ENCODE measurements around the gene LRG1. TPM values are rescaled to one million over a fixed set of nuclear protein-coding genes. Genes with fewer than 3 reads are reported as not detected.

The LRG1 gene
- total and polyA plus RNA-seq, 2 of the 13 experiments (the other 11 are each of a cell fraction or from before 2014, with no cell fraction given): 12.0 to 39.3 TPM

DNA sequence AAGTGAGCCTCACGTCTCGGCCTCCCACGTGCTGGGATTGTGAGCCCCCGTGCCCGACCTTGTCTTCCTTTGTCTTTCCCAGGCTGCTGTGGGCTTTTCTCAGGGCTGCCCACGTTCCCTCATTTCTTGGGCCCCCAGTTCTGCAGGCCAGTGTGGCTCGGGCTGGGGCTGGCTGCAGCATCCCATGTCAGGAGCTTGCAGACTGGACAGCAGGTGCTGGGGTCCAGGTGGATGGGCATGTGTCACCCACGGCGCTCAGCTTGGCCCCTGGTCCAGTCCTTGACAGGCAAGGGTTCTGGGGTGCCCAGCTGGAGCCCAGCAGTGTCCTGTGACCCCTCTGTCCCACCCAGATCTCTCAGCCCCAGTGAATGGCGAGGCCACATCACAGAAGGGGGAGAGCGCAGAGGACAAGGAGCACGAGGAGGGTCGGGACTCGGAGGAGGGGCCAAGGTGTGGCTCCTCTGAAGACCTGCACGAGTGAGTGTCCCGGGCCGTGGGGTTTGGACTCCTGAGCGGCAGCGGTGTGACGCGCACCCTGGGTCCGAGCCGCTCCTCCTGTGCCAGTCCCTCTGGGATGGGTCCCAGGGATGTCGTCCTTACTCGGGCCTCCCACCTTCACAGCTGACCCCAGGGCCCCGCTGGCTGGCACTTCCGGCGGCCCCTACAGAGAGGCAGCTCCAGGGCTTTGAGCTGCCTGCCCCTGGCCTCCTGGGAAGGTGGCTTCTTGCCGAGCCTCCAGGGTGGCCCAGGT, 38.8 kb downstream of the LRG1 start:
- peaks cover 12 to 36% of the 10 kb centered on the region in 2 experiments; a peak in 4 of 5 replicates for H3K36me3 ChIP-seq (replicated peaks in 1 of 2; ENCODE audit: control insufficient read depth in 1 of 2, insufficient read depth in 2 of 2, low read length in 2 of 2)
- no peak overlapping the region for H3K4me2 ChIP-seq (ENCODE audit: low read depth, low read length)
- POLR2A ChIA-PET: interaction anchor here (0.6 kb wide), 1 partner anchor 46 kb away, joined by 3 read pairs; no protein-coding TSS in a partner anchor
- no peaks in the 10 kb centered on the region for H3K79me2 ChIP-seq (ENCODE audit: insufficient read depth, low read length)
- no peaks in the 10 kb centered on the region for H4K20me1 ChIP-seq (ENCODE audit: insufficient read depth, low read length)
- no peaks in the 10 kb centered on the region for H3K9me3 ChIP-seq (ENCODE audit: low read length)
- CTCF ChIA-PET (ENCODE audit: low intra/inter-chr PET ratio, low total read pairs): no interaction called here
- no peak overlapping the region for H3K27ac ChIP-seq (ENCODE audit: extremely low read length, insufficient read depth, low read length)
- intact Hi-C loops (cut with micrococcal nuclease; ENCODE audit: unreplicated experiment): no loop called here
- WGBS (ENCODE audit: low lambda C conversion rate): over 99% methylated on average over 21 of the region's 29 CpGs
- FAIRE-seq: no peak
- no peak overlapping the region for H3K9ac ChIP-seq (ENCODE audit: insufficient read depth, low read depth, low read length)
- ATAC-seq: no peak
- DNase-seq (ENCODE audit: low spot score): no peak
- no peak overlapping the region for H3K4me3 ChIP-seq (replicated peaks in 1 of 3; ENCODE audit: insufficient read depth in 1 of 3, low read depth in 2 of 3, low read length in 3 of 3)
- TF ChIP-seq GATA4 (IDR thresholded peaks at IDR 0.05; ENCODE audit: borderline replicate concordance, low read depth) (no peak), THAP11 (CRISPR knock-in tag; IDR thresholded peaks at IDR 0.05) (no peak), MIXL1 (CRISPR knock-in tag; IDR thresholded peaks at IDR 0.05) (no peak), HNRNPH1 (optimal IDR thresholded peaks at IDR 0.05; ENCODE audit: low read depth, low read length) (no peak), ZNF460 (CRISPR knock-in tag; IDR thresholded peaks at IDR 0.05; ENCODE audit: borderline replicate concordance) (no peak), GABPB1 (CRISPR knock-in tag; IDR thresholded peaks at IDR 0.05) (no peak), ZNF354B (CRISPR knock-in tag; IDR thresholded peaks at IDR 0.05) (no peak), SOX6 (IDR thresholded peaks at IDR 0.05) (no peak), SOX6 (CRISPR knock-in tag; IDR thresholded peaks at IDR 0.05) (no peak), MED13 (CRISPR knock-in tag; IDR thresholded peaks at IDR 0.05) (no peak), ARID2 (CRISPR knock-in tag; IDR thresholded peaks at IDR 0.05; ENCODE audit: borderline replicate concordance) (no peak)
- TF ChIP-seq, protein P1, sequence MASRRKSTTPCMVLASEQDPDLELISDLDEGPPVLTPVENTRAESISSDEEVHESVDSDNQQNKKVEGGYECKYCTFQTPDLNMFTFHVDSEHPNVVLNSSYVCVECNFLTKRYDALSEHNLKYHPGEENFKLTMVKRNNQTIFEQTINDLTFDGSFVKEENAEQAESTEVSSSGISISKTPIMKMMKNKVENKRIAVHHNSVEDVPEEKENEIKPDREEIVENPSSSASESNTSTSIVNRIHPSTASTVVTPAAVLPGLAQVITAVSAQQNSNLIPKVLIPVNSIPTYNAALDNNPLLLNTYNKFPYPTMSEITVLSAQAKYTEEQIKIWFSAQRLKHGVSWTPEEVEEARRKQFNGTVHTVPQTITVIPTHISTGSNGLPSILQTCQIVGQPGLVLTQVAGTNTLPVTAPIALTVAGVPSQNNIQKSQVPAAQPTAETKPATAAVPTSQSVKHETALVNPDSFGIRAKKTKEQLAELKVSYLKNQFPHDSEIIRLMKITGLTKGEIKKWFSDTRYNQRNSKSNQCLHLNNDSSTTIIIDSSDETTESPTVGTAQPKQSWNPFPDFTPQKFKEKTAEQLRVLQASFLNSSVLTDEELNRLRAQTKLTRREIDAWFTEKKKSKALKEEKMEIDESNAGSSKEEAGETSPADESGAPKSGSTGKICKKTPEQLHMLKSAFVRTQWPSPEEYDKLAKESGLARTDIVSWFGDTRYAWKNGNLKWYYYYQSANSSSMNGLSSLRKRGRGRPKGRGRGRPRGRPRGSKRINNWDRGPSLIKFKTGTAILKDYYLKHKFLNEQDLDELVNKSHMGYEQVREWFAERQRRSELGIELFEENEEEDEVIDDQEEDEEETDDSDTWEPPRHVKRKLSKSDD (CRISPR knock-in tag; IDR thresholded peaks at IDR 0.05; ENCODE audit: low read depth): no peak
- TF ChIP-seq, protein P2, sequence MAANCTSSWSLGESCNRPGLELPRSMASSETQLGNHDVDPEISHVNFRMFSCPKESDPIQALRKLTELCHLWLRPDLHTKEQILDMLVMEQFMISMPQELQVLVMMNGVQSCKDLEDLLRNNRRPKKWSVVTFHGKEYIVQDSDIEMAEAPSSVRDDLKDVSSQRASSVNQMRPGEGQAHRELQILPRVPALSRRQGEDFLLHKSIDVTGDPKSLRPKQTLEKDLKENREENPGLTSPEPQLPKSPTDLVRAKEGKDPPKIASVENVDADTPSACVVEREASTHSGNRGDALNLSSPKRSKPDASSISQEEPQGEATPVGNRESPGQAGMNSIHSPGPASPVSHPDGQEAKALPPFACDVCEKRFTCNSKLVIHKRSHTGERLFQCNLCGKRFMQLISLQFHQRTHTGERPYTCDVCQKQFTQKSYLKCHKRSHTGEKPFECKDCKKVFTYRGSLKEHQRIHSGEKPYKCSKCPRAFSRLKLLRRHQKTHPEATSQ (CRISPR knock-in tag; IDR thresholded peaks at IDR 0.05; ENCODE audit: borderline replicate concordance): no peak
- H3K27me3 ChIP-seq (ENCODE audit: control insufficient read depth in 1 of 2, insufficient read depth in 2 of 2, low read length in 2 of 2): no peaks in the 10 kb centered on the region
- H2AFZ ChIP-seq (ENCODE audit: low read length): no peak overlapping the region
- H3K4me1 ChIP-seq (ENCODE audit: insufficient read depth, low read length): no peaks in the 10 kb centered on the region
- in situ Hi-C loops (cut with HindIII; ENCODE audit: extremely low pct_ligation_motif_present, low pct_unique_long_range_greater_than_20kb): no loop called here
- no TSS peak for BruUV-seq (replicated peaks)
